Testis (tissue), 3 donors: ENCODE data around the gene PDS5A. TPM values are rescaled to one million over a fixed set of nuclear protein-coding genes. Genes with fewer than 3 reads are reported as not detected.

Source experiments
- DNase-seq: peaks from one replicate; pipeline ENCODE4 v3.0.0-alpha.2; 2019
- H3K27ac ChIP-seq, 2 donors: fragments of 200-600 bp; sonication (generic); one replicate each; pipeline ENCODE4 v1.5.1; 2019
- H3K27me3 ChIP-seq: fragments of 200-600 bp; sonication (generic); one replicate; pipeline ENCODE4 v1.5.1; 2019
- H3K36me3 ChIP-seq: fragments of 200-600 bp; sonication (generic); one replicate; pipeline ENCODE4 v1.5.1; 2017; ENCODE audit warnings: low read depth; ENCODE audit errors: missing control alignments
- H3K4me1 ChIP-seq: fragments of 200-600 bp; sonication (generic); one replicate; pipeline ENCODE4 v1.5.1; 2019
- H3K4me3 ChIP-seq, 2 donors: fragments of 200-600 bp; sonication (generic); one replicate each; pipeline ENCODE4 v1.5.1; 2017 to 2019
- H3K9me3 ChIP-seq: fragments of 200-600 bp; sonication (generic); one replicate; pipeline ENCODE4 v1.5.1; 2017
- CTCF ChIP-seq, 3 experiments: fragments of 450-650 bp in 2 of 3; fragments of 200-600 bp in 1 of 3; sonication (generic) in 1 of 3; IDR thresholded peaks; one replicate each; pipeline ENCODE4 v1.5.1; 2016 to 2019; ENCODE audit warnings: antibody characterized with exemption in 3 of 3, mild to moderate bottlenecking in 2 of 3, moderate library complexity in 1 of 3
- POLR2A ChIP-seq: fragments of 450-650 bp; IDR thresholded peaks from one replicate; pipeline ENCODE4 v1.6.1; 2017; ENCODE audit warnings: antibody characterized with exemption, mild to moderate bottlenecking, moderate library complexity
- WGBS, 2 donors: methylation state at CpG; one replicate each; pipeline ENCODE4 v1.1.5; 2018; 5-methylcytosine and 5-hydroxymethylcytosine counted together
- intact Hi-C: fragments of 100-400 bp; cut with DNase I; formaldehyde crosslinking; loops from one replicate; pipeline ENCODE4 v1.15.1; 2023; ENCODE audit warnings: low total_unique reads
- polyA plus RNA-seq: library from polyadenylated mRNA; stranded (reverse); fragments of 350-450 nt; fragmentation: Illumina TruSeq; extraction: RNeasy Lipid Tissue Mini Kit (QIAGEN cat#74804); gene quantifications from one replicate; pipeline ENCODE4 v1.2.3, GENCODE V29; 2014; ENCODE audit warnings: low read depth, low replicate concordance; ENCODE audit not compliant: insufficient read depth
- total RNA-seq, 2 donors: library from RNA; depleted of rRNA; stranded (reverse); fragments of >200 nt; gene quantifications; one replicate each; pipeline ENCODE4 v1.2.3, GENCODE V29; 2016

PDS5A gene
- total and polyA plus RNA-seq, 3 donors from 2014 or later, result 20.7 to 61.7 (median 61.3) TPM

DNA sequence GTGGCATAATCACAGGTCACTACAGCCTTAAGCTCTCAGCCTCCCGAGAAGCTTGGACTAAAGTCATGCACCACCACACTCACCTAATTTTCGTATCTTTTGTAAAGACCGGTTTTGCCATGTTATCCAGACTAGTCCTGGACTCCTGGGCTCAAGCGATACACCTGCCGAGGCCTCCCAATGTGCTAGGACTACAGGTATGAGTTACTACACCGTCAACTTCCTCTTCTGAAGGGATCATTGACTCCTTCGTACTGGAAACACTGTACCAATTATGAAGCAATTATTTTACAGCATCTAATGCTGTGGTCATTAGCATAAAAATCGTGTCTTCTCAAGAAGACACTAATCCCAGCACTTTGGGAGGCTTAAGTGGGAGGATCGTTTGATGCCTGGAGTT lies 35.2 kb downstream of the PDS5A start:
- Histone ChIP-seq H3K27ac (no peak overlapping the region), H3K9me3 (no peaks in the 10 kb centered on the region), H3K4me3 (no peak overlapping the region), H3K27me3 (no peaks in the 10 kb centered on the region), H3K4me1 (peaks cover 4% of the 10 kb centered on the region), H3K36me3 (no peaks in the 10 kb centered on the region)
- no peak for DNase-seq
- 80% methylated on average over 9 of the region's 9 CpGs for WGBS, 2 donors
- TF ChIP-seq POLR2A (no peak), CTCF (IDR thresholded peaks at IDR 0.05) (no peak)
- intact Hi-C loops, result no loop called here

- DNase-seq, result no peak
- H3K36me3 ChIP-seq, result no peaks in the 10 kb centered on the region
- H3K27me3 ChIP-seq, result no peaks in the 10 kb centered on the region
- H3K27ac ChIP-seq, result no peak overlapping the region
- WGBS, 2 donors, result 83 to 94% methylated on average over 2 of the region's 2 CpGs
- H3K4me3 ChIP-seq, result no peak overlapping the region
- TF ChIP-seq CTCF (IDR thresholded peaks at IDR 0.05) (no peak), POLR2A (no peak)
- intact Hi-C loops, result no loop called here
- no peaks in the 10 kb centered on the region for H3K9me3 ChIP-seq
- peaks cover 4% of the 10 kb centered on the region for H3K4me1 ChIP-seq
Measured at GRCh38 chr4:39941682-39942217, 36.0 kb downstream of the PDS5A start.

GRCh38 chr4:39937683-39938268 lies 39.9 kb downstream of the PDS5A start:
- Histone ChIP-seq H3K27me3 (no peaks in the 10 kb centered on the region), H3K27ac (no peak overlapping the region), H3K4me3 (no peak overlapping the region), H3K4me1 (peaks cover 16% of the 10 kb centered on the region), H3K36me3 (no peaks in the 10 kb centered on the region), H3K9me3 (no peaks in the 10 kb centered on the region)
- intact Hi-C loops, result no loop called here
- DNase-seq, result no peak
- 85 to 95% methylated on average over 2 of the region's 2 CpGs for WGBS, 2 donors
- no peak for TF ChIP-seq CTCF (IDR thresholded peaks at IDR 0.05)
- no peak for TF ChIP-seq POLR2A

GRCh38 chr4:39936565-39937418 lies 40.9 kb downstream of the PDS5A start:
- intact Hi-C loops, result no loop called here
- WGBS, 2 donors, result 84 to 87% methylated on average over 6 of the region's 6 CpGs
- H3K27ac ChIP-seq, result no peak overlapping the region
- no peak for DNase-seq
- no peaks in the 10 kb centered on the region for H3K9me3 ChIP-seq
- H3K36me3 ChIP-seq, result no peaks in the 10 kb centered on the region
- H3K27me3 ChIP-seq, result no peaks in the 10 kb centered on the region
- H3K4me1 ChIP-seq, result peaks cover 14% of the 10 kb centered on the region
- TF ChIP-seq CTCF (IDR thresholded peaks at IDR 0.05) (no peak), POLR2A (no peak)
- H3K4me3 ChIP-seq, result no peak overlapping the region
